Natural killer cell (primary cell): ENCODE measurements around the gene VEPH1. TPM values are rescaled to one million over a fixed set of nuclear protein-coding genes. Genes with fewer than 3 reads are reported as not detected.

Experiments used
- ATAC-seq, 3 donors: fragments of 150-1000 bp in 2 of 3; fragments of 200-7000 bp in 1 of 3; cut with Tn5 transposase; 1 replicate in 1 of 3; 2 replicates in 2 of 3; pipeline ENCODE4 v1.10.0; 2021; ENCODE audit warnings: mild to moderate bottlenecking in 2 of 3, moderate library complexity in 2 of 3
- DNase-seq, 2 donors: peaks; one replicate each; pipeline versions ENCODE4 v3.0.0 to v3.0.0-alpha.2; 2013 to 2021; ENCODE audit warnings: mixed read lengths in 1 of 2
- H3K27ac ChIP-seq: one replicate; pipeline ENCODE4 v1.5.1; 2013; ENCODE audit warnings: mild to moderate bottlenecking, low read length
- H3K27me3 ChIP-seq: one replicate; pipeline ENCODE4 v1.6.1; 2013; ENCODE audit warnings: low read length; ENCODE audit not compliant: control insufficient read depth, insufficient read depth
- H3K36me3 ChIP-seq: one replicate; pipeline ENCODE4 v1.6.1; 2013; ENCODE audit warnings: low read length; ENCODE audit not compliant: control insufficient read depth, insufficient read depth
- H3K4me1 ChIP-seq: one replicate; pipeline ENCODE4 v1.6.1; 2013; ENCODE audit warnings: low read length; ENCODE audit not compliant: control insufficient read depth, insufficient read depth
- H3K4me3 ChIP-seq: one replicate; pipeline ENCODE4 v1.5.1; 2013; ENCODE audit warnings: low read length
- H3K9me3 ChIP-seq: one replicate; pipeline ENCODE4 v1.6.1; 2013; ENCODE audit warnings: low read length; ENCODE audit not compliant: control insufficient read depth, insufficient read depth
- H3K27ac Mint-ChIP-seq, 2 donors: one replicate each; pipeline ENCODE4 v1.8.0; 2022; ENCODE audit warnings: mild to moderate bottlenecking in 2 of 2, mixed read lengths in 2 of 2, moderate library complexity in 1 of 2
- H3K27me3 Mint-ChIP-seq, 2 donors: one replicate each; pipeline ENCODE4 v1.8.0; 2022; ENCODE audit warnings: low read depth in 2 of 2, mixed read lengths in 2 of 2
- H3K36me3 Mint-ChIP-seq: one replicate; pipeline ENCODE4 v1.8.0; 2022; ENCODE audit warnings: mixed read lengths
- H3K4me1 Mint-ChIP-seq, 2 donors: one replicate each; pipeline ENCODE4 v1.8.0; 2022; ENCODE audit warnings: mixed read lengths in 2 of 2
- H3K4me3 Mint-ChIP-seq: one replicate; pipeline ENCODE4 v1.8.0; 2022; ENCODE audit warnings: mild to moderate bottlenecking, moderate library complexity, mixed read lengths
- H3K9me3 Mint-ChIP-seq, 2 donors: one replicate each; pipeline ENCODE4 v1.8.0; 2022; ENCODE audit warnings: mixed read lengths in 2 of 2
- WGBS: methylation state at CpG from one replicate; pipeline ENCODE4 v1.1.7; 2013; ENCODE audit warnings: missing lambda C conversion rate; ENCODE audit not compliant: insufficient coverage; 5-methylcytosine and 5-hydroxymethylcytosine counted together
- intact Hi-C: fragments of 100-400 bp; cut with micrococcal nuclease; formaldehyde crosslinking; loops from one replicate; pipeline ENCODE4 v1.14.2; 2022
- total RNA-seq, 4 donors: library from RNA; stranded (reverse); fragments of 120-200 nt in 1 of 4; gene quantifications; one replicate each; pipeline versions ENCODE4 v1.2.3 to v1.2.4, GENCODE V29; 2013 to 2022
- TF ChIP-seq, protein P1 (sequence below): fragments of 200-600 bp; IDR thresholded peaks from one replicate; pipeline ENCODE4 v1.8.0; 2022; ENCODE audit warnings: antibody characterized with exemption

The VEPH1 gene
- total RNA-seq, 3 donors from 2014 or later (not counting 1 experiment from before 2014, with no cell fraction given) = 0.41 to 1.3 (median 0.60) TPM

- DNase-seq (no peak), ATAC-seq (no peak)
- H3K9me3 ChIP-seq = no peaks in the 10 kb centered on the region
- Mint-ChIP-seq H3K9me3 (peaks cover 0 to 7% of the 10 kb centered on the region in 2 donors), H3K4me3 (no peak overlapping the region), H3K27me3 (no peaks in the 10 kb centered on the region), H3K4me1 (no peaks in the 10 kb centered on the region), H3K27ac (no peak overlapping the region), H3K36me3 (peaks cover 7% of the 10 kb centered on the region)
- no peaks in the 10 kb centered on the region for H3K36me3 ChIP-seq
- TF ChIP-seq, protein P1, sequence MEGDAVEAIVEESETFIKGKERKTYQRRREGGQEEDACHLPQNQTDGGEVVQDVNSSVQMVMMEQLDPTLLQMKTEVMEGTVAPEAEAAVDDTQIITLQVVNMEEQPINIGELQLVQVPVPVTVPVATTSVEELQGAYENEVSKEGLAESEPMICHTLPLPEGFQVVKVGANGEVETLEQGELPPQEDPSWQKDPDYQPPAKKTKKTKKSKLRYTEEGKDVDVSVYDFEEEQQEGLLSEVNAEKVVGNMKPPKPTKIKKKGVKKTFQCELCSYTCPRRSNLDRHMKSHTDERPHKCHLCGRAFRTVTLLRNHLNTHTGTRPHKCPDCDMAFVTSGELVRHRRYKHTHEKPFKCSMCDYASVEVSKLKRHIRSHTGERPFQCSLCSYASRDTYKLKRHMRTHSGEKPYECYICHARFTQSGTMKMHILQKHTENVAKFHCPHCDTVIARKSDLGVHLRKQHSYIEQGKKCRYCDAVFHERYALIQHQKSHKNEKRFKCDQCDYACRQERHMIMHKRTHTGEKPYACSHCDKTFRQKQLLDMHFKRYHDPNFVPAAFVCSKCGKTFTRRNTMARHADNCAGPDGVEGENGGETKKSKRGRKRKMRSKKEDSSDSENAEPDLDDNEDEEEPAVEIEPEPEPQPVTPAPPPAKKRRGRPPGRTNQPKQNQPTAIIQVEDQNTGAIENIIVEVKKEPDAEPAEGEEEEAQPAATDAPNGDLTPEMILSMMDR = no peak
- H3K4me1 ChIP-seq = no peaks in the 10 kb centered on the region
- 97% methylated on average over 3 of the region's 3 CpGs for WGBS
- H3K4me3 ChIP-seq = no peak overlapping the region
- H3K27me3 ChIP-seq = no peaks in the 10 kb centered on the region
- H3K27ac ChIP-seq = no peak overlapping the region
- intact Hi-C loops = no loop called here
These were observed 118.7 kb downstream of the VEPH1 start for GRCh38 chr3:157384491-157384890.

DNA sequence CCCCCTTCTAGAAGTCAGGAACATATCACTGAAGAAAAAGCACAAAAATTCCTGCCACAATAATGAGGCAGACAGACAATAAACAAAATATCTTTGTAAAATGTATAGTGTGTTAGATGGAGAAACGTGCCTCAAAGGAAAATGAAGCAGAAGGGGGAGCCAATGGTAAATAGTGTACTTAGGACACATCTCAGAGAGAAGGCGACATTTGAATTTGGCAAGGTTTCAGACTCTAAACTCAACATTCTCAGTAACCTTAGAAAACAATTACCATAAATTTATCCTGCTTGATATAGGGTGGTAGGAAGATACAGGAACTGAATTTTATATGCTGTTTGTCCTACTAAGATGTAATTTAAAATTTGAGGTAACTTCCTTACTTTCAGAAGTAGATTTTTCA, 119.2 kb downstream of the VEPH1 start:
- H3K36me3 ChIP-seq = no peaks in the 10 kb centered on the region
- no peaks in the 10 kb centered on the region for H3K27me3 ChIP-seq
- H3K9me3 ChIP-seq = no peaks in the 10 kb centered on the region
- Mint-ChIP-seq H3K27me3 (no peaks in the 10 kb centered on the region), H3K9me3 (peaks cover 0 to 7% of the 10 kb centered on the region in 2 donors), H3K36me3 (peaks cover 7% of the 10 kb centered on the region), H3K4me1 (no peaks in the 10 kb centered on the region), H3K4me3 (no peak overlapping the region), H3K27ac (no peak overlapping the region)
- ATAC-seq = no peak
- no peak overlapping the region for H3K27ac ChIP-seq
- TF ChIP-seq, protein P1 = no peak
- no peaks in the 10 kb centered on the region for H3K4me1 ChIP-seq
- WGBS = 60% methylated on average over 1 of the region's 2 CpGs
- DNase-seq = no peak
- intact Hi-C loops = no loop called here
- H3K4me3 ChIP-seq = no peak overlapping the region

DNA sequence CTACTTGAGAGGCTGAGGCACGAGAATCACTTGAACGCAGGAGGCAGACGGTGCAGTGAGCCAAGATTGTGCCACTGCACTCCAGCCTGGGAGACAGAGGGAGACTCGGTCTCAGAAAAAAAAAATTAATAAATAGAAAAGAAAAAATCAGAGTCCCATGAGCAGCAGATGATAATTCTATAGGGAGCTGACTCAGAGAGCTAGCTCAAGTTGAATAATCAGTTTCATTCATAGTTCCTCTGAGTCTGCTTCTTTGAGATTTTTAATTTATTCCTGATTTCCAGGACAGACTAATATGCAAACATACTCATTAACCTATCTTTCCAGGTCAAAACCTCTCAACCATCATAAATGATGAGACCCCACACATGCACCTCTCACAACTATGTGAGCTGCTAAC, 121.6 kb downstream of the VEPH1 start:
- H3K27ac Mint-ChIP-seq = no peak overlapping the region
- TF ChIP-seq, protein P1 = no peak
- H3K9me3 Mint-ChIP-seq = peaks cover 2 to 7% of the 10 kb centered on the region in 2 donors
- no peaks in the 10 kb centered on the region for H3K4me1 Mint-ChIP-seq
- no peak overlapping the region for H3K4me3 Mint-ChIP-seq
- H3K27me3 Mint-ChIP-seq = no peaks in the 10 kb centered on the region
- Histone ChIP-seq H3K9me3 (no peaks in the 10 kb centered on the region), H3K4me1 (no peaks in the 10 kb centered on the region), H3K36me3 (no peaks in the 10 kb centered on the region), H3K4me3 (no peak overlapping the region), H3K27me3 (no peaks in the 10 kb centered on the region), H3K27ac (no peak overlapping the region)
- H3K36me3 Mint-ChIP-seq = peaks cover 7% of the 10 kb centered on the region
- WGBS = 91% methylated on average over 4 of the region's 4 CpGs
- DNase-seq (no peak), ATAC-seq (no peak)
- intact Hi-C loops = no loop called here

DNA sequence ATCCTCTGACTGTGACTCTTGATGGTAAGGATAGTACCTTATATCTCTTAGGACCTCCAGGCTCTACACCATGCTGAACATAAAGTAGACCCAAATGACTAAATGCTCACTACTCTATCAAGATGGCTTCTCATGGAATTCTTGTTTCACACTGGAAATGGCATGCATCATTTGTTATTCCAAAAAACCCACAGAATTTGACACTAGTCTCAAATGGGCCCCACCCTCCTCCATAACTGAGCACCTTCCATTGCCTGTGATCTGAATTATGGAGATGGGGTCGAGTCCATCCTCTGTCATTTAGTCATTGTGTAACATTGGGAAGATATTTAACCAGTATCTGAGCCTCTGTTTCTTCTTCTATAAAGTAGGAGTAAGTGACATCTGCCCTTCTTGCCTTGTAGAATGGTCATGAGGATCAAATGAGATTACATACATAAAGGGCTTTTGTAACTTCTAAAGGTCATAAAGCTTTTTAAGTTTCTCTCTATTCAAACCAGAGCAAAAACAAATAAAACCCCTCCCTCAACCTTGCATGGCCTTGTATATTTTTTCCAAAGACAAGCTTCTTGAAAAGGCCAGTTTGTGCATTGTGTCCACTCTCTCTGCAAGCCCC, 123.6 kb downstream of the VEPH1 start:
- TF ChIP-seq, protein P1 = no peak
- Histone ChIP-seq H3K36me3 (no peaks in the 10 kb centered on the region), H3K9me3 (no peaks in the 10 kb centered on the region), H3K27me3 (no peaks in the 10 kb centered on the region), H3K4me1 (no peaks in the 10 kb centered on the region), H3K4me3 (no peak overlapping the region), H3K27ac (no peak overlapping the region)
- ATAC-seq (no peak), DNase-seq (no peak)
- WGBS = 50% methylated on average over 1 of the region's 1 CpG
- H3K36me3 Mint-ChIP-seq = peaks cover 7% of the 10 kb centered on the region
- H3K27me3 Mint-ChIP-seq = no peaks in the 10 kb centered on the region
- H3K4me1 Mint-ChIP-seq = no peaks in the 10 kb centered on the region
- no peak overlapping the region for H3K27ac Mint-ChIP-seq
- intact Hi-C loops = no loop called here
- no peak overlapping the region for H3K4me3 Mint-ChIP-seq
- peaks cover 2 to 7% of the 10 kb centered on the region in 2 donors for H3K9me3 Mint-ChIP-seq
